D721Med (cell line): ENCODE measurements around the gene PARK7.

Experiments used
- DNase-seq: peaks from one replicate; pipeline ENCODE4 v3.0.0; 2011; ENCODE audit warnings: low spot score; ENCODE audit not compliant: insufficient read length
- FAIRE-seq: peaks from 2 replicates; lab custom pipeline; 2011; peaks lifted over from hg19 to GRCh38; lab: Jason Lieb, UNC
- CTCF ChIP-seq: IDR thresholded peaks from 2 replicates; pipeline ENCODE4 v1.5.1; 2012; ENCODE audit warnings: mild to moderate bottlenecking, control low read depth; ENCODE audit not compliant: insufficient read depth; ENCODE audit errors: missing control alignments

The PARK7 gene

DNA sequence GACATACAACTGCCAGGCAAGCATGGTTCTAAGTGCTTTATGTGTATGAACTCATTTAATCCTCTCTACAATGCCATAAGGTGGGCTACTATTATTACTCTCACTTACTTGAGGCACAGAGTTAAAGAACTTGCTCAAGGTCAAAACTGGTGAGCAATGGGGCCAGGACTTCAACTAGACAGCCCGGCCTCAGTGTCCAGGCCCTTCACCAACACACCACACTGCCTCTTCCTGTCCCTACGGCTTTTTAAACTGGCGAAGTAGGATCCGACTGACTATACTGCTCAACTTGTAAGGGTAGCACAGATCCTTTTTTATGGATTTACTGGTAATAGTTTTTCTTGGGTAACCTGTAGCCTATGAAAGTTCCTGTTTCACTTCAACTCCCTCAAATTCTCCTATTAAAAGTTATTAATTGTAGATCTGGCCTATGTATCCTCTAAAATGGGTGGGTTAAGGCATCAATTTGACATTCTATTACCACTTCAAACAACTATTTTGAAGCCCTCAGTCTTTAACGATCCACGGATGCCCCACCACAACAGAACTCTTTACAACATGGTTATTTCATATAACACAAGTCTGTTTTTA lies 60.3 kb downstream of the PARK7 start:
- FAIRE-seq, result no peak

GRCh38 chr1:8022395-8023286 lies 61.1 kb downstream of the PARK7 start:
- no peak for DNase-seq
- TF ChIP-seq CTCF, result no peak
- FAIRE-seq, result no peak

More for the DNA sequence above, 60.3 kb downstream of the PARK7 start:
- no peak for DNase-seq
- TF ChIP-seq CTCF, result no peak

- TF ChIP-seq CTCF, result no peak
- FAIRE-seq (no peak), DNase-seq (no peak)
Measured at GRCh38 chr1:8023287-8023994, 61.9 kb downstream of the PARK7 start.

- TF ChIP-seq CTCF, result no peak
- no peak for DNase-seq
- no peak for FAIRE-seq
Measured at GRCh38 chr1:8023995-8024313, 62.4 kb downstream of the PARK7 start.

- TF ChIP-seq CTCF, result no peak
- DNase-seq (no peak), FAIRE-seq (no peak)
Measured at GRCh38 chr1:8024329-8024728, 62.8 kb downstream of the PARK7 start.

DNA sequence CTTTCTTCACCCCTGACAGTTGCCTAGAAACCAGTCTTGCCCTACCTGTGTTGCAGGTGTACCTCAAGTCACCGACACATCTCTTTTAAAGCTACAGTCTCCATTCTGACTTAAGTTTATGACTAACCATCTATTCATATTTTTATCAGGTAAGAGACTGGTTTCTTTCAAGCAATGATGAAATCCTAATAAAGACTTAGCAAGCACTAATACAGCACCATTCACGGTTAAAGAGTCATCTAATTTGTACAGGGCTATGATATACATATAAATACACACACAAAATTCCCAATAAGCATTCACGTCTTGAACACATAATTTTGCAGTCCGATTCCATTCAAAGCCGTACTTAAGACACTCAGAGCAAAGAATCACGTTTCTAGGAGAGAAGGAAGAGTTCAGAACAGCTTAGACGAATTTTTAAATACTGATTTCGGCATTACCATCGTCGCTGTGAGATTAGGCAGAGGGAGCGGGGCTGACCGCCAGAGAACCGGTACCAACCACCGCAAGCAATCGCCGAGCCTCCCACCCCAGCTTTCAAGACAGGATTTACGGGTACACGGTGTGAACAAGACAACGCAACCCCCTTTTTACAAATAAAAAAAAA lies 63.7 kb downstream of the PARK7 start:
- TF ChIP-seq CTCF, result no peak
- DNase-seq (no peak), FAIRE-seq (no peak)
